ENCODE data around the gene RSRP1.

The RSRP1 gene

GRCh38 chr1:25219661-25220251 is 27.5 kb downstream of the RSRP1 start:
- in situ Hi-C loops (cut with MboI; ENCODE audit: low sequenced_read_pairs): loop anchor here (25.0 kb wide), 1 partner anchor 532 kb away; no protein-coding TSS in a partner anchor

- in situ Hi-C loops (cut with MboI; ENCODE audit: low sequenced_read_pairs): loop anchor here (25.0 kb wide), 1 partner anchor 530 kb away; no protein-coding TSS in a partner anchor
These were observed 29.5 kb downstream of the RSRP1 start for GRCh38 chr1:25217598-25218232.

GRCh38 chr1:25217015-25217414 is 30.2 kb downstream of the RSRP1 start:
- in situ Hi-C loops (cut with MboI; ENCODE audit: low sequenced_read_pairs): loop anchor here (25.0 kb wide), 1 partner anchor 530 kb away; no protein-coding TSS in a partner anchor

GRCh38 chr1:25216123-25216522 is 31.1 kb downstream of the RSRP1 start:
- in situ Hi-C loops (cut with MboI; ENCODE audit: low sequenced_read_pairs): loop anchor here (25.0 kb wide), 1 partner anchor 529 kb away; no protein-coding TSS in a partner anchor

- in situ Hi-C loops (cut with MboI; ENCODE audit: low sequenced_read_pairs): loop anchor here (25.0 kb wide), 1 partner anchor 525 kb away; no protein-coding TSS in a partner anchor
These were observed 34.5 kb downstream of the RSRP1 start for GRCh38 chr1:25212725-25213124.

GRCh38 chr1:25210728-25211127 is 36.5 kb downstream of the RSRP1 start:
- in situ Hi-C loops (cut with MboI; ENCODE audit: low sequenced_read_pairs): loop anchor here (25.0 kb wide), 1 partner anchor 523 kb away; no protein-coding TSS in a partner anchor

GRCh38 chr1:25209516-25209915 is 37.7 kb downstream of the RSRP1 start:
- in situ Hi-C loops (cut with MboI; ENCODE audit: low sequenced_read_pairs): loop anchor here (10.0 to 25.0 kb wide), 2 partner anchors 355 to 522 kb away; no protein-coding TSS in a partner anchor

GRCh38 chr1:25208561-25209222 is 38.6 kb downstream of the RSRP1 start:
- in situ Hi-C loops (cut with MboI; ENCODE audit: low sequenced_read_pairs): loop anchor here (10.0 to 25.0 kb wide), 2 partner anchors 354 to 521 kb away; no protein-coding TSS in a partner anchor

GRCh38 chr1:25208092-25208491 is 39.2 kb downstream of the RSRP1 start:
- in situ Hi-C loops (cut with MboI; ENCODE audit: low sequenced_read_pairs): loop anchor here (10.0 to 25.0 kb wide), 2 partner anchors 353 to 521 kb away; no protein-coding TSS in a partner anchor

GRCh38 chr1:25206201-25206600 is 41.1 kb downstream of the RSRP1 start:
- in situ Hi-C loops (cut with MboI; ENCODE audit: low sequenced_read_pairs): loop anchor here (10.0 to 25.0 kb wide), 2 partner anchors 351 to 519 kb away; no protein-coding TSS in a partner anchor

GRCh38 chr1:25205786-25206185 is 41.5 kb downstream of the RSRP1 start:
- in situ Hi-C loops (cut with MboI; ENCODE audit: low sequenced_read_pairs): loop anchor here (10.0 to 25.0 kb wide), 2 partner anchors 351 to 518 kb away; no protein-coding TSS in a partner anchor

GRCh38 chr1:25204797-25205480 is 42.3 kb downstream of the RSRP1 start:
- in situ Hi-C loops (cut with MboI; ENCODE audit: low sequenced_read_pairs): loop anchor here (10.0 to 25.0 kb wide), 2 partner anchors 350 to 518 kb away; no protein-coding TSS in a partner anchor

- in situ Hi-C loops (cut with MboI; ENCODE audit: low sequenced_read_pairs): loop anchor here (10.0 to 25.0 kb wide), 2 partner anchors 346 to 514 kb away; no protein-coding TSS in a partner anchor
These were observed 46.2 kb downstream of the RSRP1 start for GRCh38 chr1:25201006-25201405.

GRCh38 chr1:25199819-25200620 is 47.2 kb downstream of the RSRP1 start:
- in situ Hi-C loops (cut with MboI; ENCODE audit: low sequenced_read_pairs): loop anchor here (10.0 to 25.0 kb wide), 2 partner anchors 345 to 513 kb away; no protein-coding TSS in a partner anchor

GRCh38 chr1:25198663-25199252 is 48.5 kb downstream of the RSRP1 start:
- in situ Hi-C loops (cut with MboI; ENCODE audit: low sequenced_read_pairs): no loop called here

GRCh38 chr1:25197982-25198662 is 49.1 kb downstream of the RSRP1 start:
- in situ Hi-C loops (cut with MboI; ENCODE audit: low sequenced_read_pairs): no loop called here

GRCh38 chr1:25197235-25197975 is 49.8 kb downstream of the RSRP1 start:
- in situ Hi-C loops (cut with MboI; ENCODE audit: low sequenced_read_pairs): no loop called here

GRCh38 chr1:25196830-25197229 is 50.4 kb downstream of the RSRP1 start:
- in situ Hi-C loops (cut with MboI; ENCODE audit: low sequenced_read_pairs): no loop called here

Data from HL-60/S4 treated with phorbol 12-myristate 13-acetate at 8.2 ng/mL for 4 days and 3 days (cell line).